CD4-positive, alpha-beta T cell treated with Interleukin-21 for 1 hour (primary cell): ENCODE results near the gene LATS1.
A peak's percentile ranks its signal among the peaks of the same experiment; 100 is the strongest.

Source experiments
- DNase-seq: peaks from one replicate; pipeline ENCODE4 v3.0.0-alpha.2; 2020

Gene LATS1

GRCh38 chr6:149657441-149657840, 60.5 kb downstream of the LATS1 start:
- no peak for DNase-seq

- DNase-seq: no peak
Measured at GRCh38 chr6:149651056-149651455, 66.8 kb downstream of the LATS1 start.

- DNase-seq: peak; percentile 89
Measured at GRCh38 chr6:149648148-149649145, 69.5 kb downstream of the LATS1 start, which contains the start of gene KATNA1. Gene KATNA1 (minus strand): TSS chr6:149648714. CDS start chr6:149638547, 10,167 bp downstream.

DNA sequence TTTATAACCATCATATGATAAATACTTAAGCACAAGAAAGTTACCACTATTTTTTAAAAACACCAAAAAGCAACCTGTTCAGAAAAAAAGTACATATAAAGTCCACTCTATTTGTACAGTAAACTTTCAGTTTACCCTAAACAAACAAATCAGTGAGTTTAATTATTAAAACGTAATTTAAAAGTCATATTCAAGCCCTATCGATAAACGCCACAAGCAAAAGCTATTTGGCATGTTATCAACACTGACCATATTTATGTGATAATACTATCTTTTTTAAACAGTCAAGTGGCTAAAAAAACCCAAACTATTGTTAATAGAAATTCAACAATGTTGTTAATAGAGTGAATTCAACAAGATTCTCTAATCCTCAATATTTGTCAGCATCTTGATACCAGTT, 71.3 kb downstream of the LATS1 start:
- DNase-seq: no peak

DNA sequence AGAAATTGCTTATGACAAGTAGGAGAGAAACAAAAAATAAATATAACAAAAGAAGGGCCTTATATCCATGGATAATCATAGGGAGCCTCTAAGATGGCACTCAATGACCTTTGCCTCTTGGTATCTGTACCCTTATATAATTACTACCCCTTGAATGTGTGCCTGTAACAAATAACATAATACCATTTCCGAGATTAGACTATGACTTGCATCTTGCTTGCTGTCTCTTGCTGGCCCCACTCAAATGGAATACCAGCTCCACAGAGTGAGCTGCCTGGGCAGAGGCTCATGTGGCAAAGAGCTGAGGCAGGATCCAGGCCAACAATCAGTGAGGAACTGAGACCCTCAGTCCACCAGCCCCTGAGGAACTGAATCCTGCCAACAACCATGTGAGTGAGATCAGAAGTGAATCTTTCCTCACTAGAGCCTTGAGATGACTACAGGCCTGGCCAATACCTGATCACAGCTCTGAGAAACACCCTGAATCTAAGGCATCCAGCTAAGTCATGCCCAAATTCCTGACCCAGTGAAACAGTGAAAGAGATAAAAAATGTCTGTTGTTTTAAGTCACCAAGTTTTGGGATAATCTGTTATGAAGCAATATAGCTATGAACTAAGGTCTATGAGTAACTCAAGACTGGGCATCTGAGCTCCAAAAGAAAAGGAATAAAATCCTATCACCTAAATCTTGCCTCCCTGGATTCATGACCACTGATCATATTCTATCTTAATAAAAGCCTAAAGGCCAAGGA, 74.9 kb downstream of the LATS1 start:
- DNase-seq: no peak

DNA sequence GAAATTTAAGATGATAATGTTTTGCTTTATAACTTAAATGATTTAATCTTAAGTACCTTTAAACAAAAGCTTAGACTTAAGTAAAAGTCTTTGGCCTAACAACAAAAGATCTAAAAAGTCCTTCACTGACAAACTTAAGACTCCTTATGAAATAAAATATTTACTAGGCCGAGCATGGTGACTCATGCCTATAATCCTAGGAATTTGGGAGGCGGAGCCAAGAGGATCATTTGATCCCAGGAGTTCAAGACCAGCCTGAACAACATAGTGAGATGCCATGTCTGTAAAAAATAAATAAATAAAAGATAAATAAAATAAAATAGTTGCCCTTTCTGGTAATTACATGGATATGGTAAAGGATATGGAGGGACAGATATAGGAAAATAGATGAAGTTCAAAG, 81.8 kb downstream of the LATS1 start:
- no peak for DNase-seq

GRCh38 chr6:149634315-149634714, 83.6 kb downstream of the LATS1 start:
- no peak for DNase-seq

DNA sequence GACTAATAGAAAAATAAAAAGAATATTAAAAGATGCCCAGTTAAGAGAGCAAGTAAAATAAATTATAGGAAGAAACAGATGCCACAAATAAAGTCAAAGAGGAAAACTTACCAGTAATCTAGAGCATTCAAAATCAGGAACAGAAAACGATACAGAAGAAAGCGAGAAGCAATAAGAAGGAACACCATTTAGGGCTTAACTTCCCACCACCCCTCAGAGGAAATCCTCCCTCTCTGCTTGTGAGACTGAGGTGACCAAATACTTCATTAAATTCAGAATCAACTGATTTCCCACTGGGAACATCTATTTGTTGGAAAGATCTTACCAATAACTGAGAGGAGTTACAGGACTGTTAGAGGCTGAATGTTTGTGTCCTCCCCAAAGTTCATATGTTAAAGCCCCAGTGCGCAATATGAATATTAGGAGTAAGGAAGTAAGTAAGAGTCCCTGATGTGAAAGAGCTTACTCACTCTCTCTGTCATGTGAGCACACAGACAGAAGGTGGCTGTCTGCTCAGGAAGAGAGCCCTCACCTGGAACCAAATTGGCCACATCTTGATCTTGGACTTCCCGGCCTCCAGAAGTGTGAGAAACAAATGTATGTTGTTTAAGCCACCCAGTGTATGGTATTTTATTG, 88.9 kb downstream of the LATS1 start:
- no peak for DNase-seq

GRCh38 chr6:149627672-149628071, 90.2 kb downstream of the LATS1 start:
- DNase-seq: no peak

DNA sequence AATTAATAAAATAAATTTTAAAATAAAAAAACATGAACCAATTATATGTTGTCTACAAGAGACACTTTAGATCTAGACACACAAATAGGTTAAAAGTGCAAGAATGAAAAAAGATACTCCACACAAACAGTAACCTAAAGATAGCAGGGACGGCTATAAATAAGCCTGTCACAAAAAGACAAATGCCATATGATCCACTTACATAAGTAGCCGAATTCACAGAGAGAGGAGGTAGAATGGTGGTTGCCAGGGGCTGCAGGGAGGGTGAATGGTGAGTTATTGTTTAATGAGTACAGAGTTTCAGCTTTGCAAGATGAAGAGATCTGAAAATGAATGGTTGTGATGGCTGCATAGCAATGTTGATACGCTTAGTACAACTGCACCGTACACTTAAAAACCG, 102.1 kb downstream of the LATS1 start:
- DNase-seq: no peak

- no peak for DNase-seq
Measured at GRCh38 chr6:149614337-149614736, 103.6 kb downstream of the LATS1 start.

- DNase-seq: no peak
Measured at GRCh38 chr6:149608381-149608982, 109.4 kb downstream of the LATS1 start.
